ENCODE data around the gene TMEM167B.
"Not testable (repeated sequence)": the region's sequence is repeated elsewhere in the genome, so short reads cannot be mapped to it uniquely, and the experiment has no call there.

The TMEM167B gene

GRCh38 chr1:109046671-109047070 is 43.9 kb upstream of the TMEM167B start:
- no peak for TF ChIP-seq CTCF (conservative IDR thresholded peaks at IDR 0.05; ENCODE audit: low read depth, low read length)
- Histone ChIP-seq H3K27ac (no peak overlapping the region), H3K4me3 (IDR thresholded peaks at IDR 0.05; ENCODE audit: insufficient read depth, low read depth, low read length) (no peak overlapping the region), H2AFZ (ENCODE audit: low read depth) (no peak overlapping the region), H3K4me2 (no peak overlapping the region), H3K36me3 (ENCODE audit: insufficient read depth) (no peaks in the 10 kb centered on the region), H3K9ac (no peak overlapping the region), H3K4me1 (ENCODE audit: low read depth, poor library complexity, severe bottlenecking) (peaks cover 5% of the 10 kb centered on the region), H4K20me1 (ENCODE audit: insufficient read depth) (no peaks in the 10 kb centered on the region), H3K27me3 (ENCODE audit: insufficient read depth, low read depth) (no peaks in the 10 kb centered on the region), H3K79me2 (ENCODE audit: insufficient read depth, low read depth) (no peaks in the 10 kb centered on the region)

DNA sequence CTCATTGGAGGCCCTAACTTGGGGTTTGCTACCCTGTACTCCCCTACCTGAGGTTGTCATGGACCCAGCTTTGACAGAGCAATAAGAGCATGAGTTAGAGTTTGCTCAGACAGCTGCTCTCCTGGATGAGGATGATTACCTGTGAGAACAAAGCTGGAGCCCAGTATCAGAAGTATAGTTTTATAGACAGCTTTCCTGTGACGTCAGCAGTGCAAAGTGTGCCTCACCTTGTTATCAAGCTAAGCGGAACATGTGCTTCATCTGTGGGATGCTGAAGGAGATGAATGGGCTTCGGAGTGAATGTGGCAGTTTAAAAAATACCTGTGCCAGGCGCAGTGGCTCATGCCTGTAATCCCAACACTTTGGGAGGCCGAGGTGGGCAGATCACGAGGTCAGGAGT is 43.2 kb upstream of the TMEM167B start:
- Histone ChIP-seq H3K4me3 (IDR thresholded peaks at IDR 0.05; ENCODE audit: insufficient read depth, low read depth, low read length) (no peak overlapping the region), H3K27me3 (ENCODE audit: insufficient read depth, low read depth) (no peaks in the 10 kb centered on the region), H3K4me2 (no peak overlapping the region), H3K27ac (no peak overlapping the region), H3K4me1 (ENCODE audit: low read depth, poor library complexity, severe bottlenecking) (peaks cover 5% of the 10 kb centered on the region), H3K36me3 (ENCODE audit: insufficient read depth) (no peaks in the 10 kb centered on the region), H3K9ac (no peak overlapping the region), H3K79me2 (ENCODE audit: insufficient read depth, low read depth) (no peaks in the 10 kb centered on the region), H4K20me1 (ENCODE audit: insufficient read depth) (no peaks in the 10 kb centered on the region), H2AFZ (ENCODE audit: low read depth) (no peak overlapping the region)
- no peak for TF ChIP-seq CTCF (conservative IDR thresholded peaks at IDR 0.05; ENCODE audit: low read depth, low read length)

DNA sequence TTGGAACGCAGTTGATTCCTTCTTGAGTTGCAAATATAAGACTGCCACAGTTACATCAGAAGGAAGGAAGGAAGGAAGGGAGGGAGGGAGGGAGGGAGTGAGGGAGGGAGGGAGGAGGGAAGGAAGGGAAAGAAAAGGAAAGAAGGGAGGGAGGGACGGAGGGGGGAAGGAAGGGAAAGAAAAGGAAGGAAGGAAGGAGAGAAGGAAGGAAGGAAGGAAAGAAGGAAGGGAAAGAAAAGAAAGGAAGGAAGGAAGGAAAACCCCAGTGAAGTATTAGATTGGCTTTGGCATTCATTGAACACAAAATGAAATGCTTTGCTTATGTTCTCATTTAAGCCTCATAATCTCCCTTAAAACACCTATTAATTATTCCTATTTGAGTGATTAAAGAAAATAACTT is 42.2 kb upstream of the TMEM167B start:
- Histone ChIP-seq H4K20me1 (ENCODE audit: insufficient read depth) (no peaks in the 10 kb centered on the region), H2AFZ (ENCODE audit: low read depth) (no peak overlapping the region), H3K4me1 (ENCODE audit: low read depth, poor library complexity, severe bottlenecking) (no peaks in the 10 kb centered on the region), H3K4me3 (IDR thresholded peaks at IDR 0.05; ENCODE audit: insufficient read depth, low read depth, low read length) (no peak overlapping the region), H3K79me2 (ENCODE audit: insufficient read depth, low read depth) (no peaks in the 10 kb centered on the region), H3K9ac (no peak overlapping the region), H3K36me3 (ENCODE audit: insufficient read depth) (no peaks in the 10 kb centered on the region), H3K27me3 (ENCODE audit: insufficient read depth, low read depth) (no peaks in the 10 kb centered on the region), H3K27ac (no peak overlapping the region), H3K4me2 (no peak overlapping the region)
- TF ChIP-seq CTCF (conservative IDR thresholded peaks at IDR 0.05; ENCODE audit: low read depth, low read length) = no peak

DNA sequence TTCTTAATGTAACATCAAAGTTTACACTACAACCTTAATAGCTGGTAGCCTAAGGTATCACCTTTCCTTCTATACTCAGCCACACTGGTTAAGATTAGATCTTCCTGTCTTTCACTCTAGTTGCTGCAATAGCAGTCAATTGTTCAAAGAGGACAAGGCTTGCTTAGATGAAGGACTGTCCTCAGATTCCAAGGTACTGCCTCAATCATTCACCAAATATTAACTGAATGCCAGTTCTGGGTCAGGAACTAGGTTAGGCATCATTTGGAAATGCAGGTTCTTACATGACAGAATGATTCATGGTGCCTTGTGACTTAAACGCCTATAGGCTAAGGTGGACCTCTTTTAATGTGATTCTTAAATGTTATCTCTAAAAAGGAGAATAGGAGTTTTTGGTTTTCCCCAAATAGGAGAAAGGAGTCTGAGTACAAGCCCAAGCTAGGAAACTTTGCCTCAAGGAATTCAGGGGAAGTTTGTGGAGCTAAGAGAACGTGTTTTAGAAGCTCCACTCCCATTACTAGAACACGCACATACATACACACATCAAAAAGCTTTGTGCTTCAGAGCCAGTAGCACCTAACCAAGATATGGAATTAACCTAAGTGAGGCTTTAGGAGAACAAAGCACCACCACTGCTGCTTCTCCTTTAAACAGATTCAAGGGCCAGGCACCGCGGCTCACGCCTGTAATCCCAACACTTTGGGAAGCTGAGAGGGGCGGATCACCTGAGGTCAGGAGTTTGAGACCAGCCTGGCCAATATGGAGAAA is 40.2 kb upstream of the TMEM167B start:
- Histone ChIP-seq H3K79me2 (ENCODE audit: insufficient read depth, low read depth) (no peaks in the 10 kb centered on the region), H3K4me1 (ENCODE audit: low read depth, poor library complexity, severe bottlenecking) (no peaks in the 10 kb centered on the region), H2AFZ (ENCODE audit: low read depth) (no peak overlapping the region), H3K4me2 (no peak overlapping the region), H3K27me3 (ENCODE audit: insufficient read depth, low read depth) (no peaks in the 10 kb centered on the region), H3K36me3 (ENCODE audit: insufficient read depth) (no peaks in the 10 kb centered on the region), H4K20me1 (ENCODE audit: insufficient read depth) (no peaks in the 10 kb centered on the region), H3K27ac (no peak overlapping the region), H3K4me3 (IDR thresholded peaks at IDR 0.05; ENCODE audit: insufficient read depth, low read depth, low read length) (no peak overlapping the region), H3K9ac (no peak overlapping the region)
- TF ChIP-seq CTCF (conservative IDR thresholded peaks at IDR 0.05; ENCODE audit: low read depth, low read length) = no peak

DNA sequence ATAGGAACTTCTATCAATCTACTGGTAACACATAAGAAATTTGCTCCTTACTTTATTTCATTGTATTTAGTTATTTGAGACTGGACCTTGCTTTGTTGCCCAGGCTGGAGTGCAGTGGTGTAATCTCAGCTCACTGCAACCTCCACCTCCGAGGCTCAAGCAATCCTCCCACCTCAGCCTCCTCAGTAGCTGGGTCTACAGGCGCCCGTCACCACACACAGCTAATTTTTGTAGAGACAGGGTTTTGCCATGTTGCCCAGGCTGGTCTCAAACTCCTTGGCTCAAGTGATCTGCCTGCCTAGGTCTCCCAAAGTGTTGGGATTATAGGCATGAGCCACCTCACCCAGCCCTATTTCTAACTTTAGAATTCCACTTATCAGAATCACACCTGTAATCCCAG is 38.4 kb upstream of the TMEM167B start:
- not testable (repeated sequence) for H3K79me2 ChIP-seq (ENCODE audit: insufficient read depth, low read depth); H3K27ac ChIP-seq; H3K27me3 ChIP-seq (ENCODE audit: insufficient read depth, low read depth); H3K4me1 ChIP-seq (ENCODE audit: low read depth, poor library complexity, severe bottlenecking); H4K20me1 ChIP-seq (ENCODE audit: insufficient read depth); H3K4me2 ChIP-seq; H2AFZ ChIP-seq (ENCODE audit: low read depth); H3K9ac ChIP-seq; H3K36me3 ChIP-seq (ENCODE audit: insufficient read depth); H3K4me3 ChIP-seq (IDR thresholded peaks at IDR 0.05; ENCODE audit: insufficient read depth, low read depth, low read length)

All from KMS-11 (cell line).